Stimulated activated CD4-positive, alpha-beta T cell treated with anti-CD3 and anti-CD28 coated beads, Interleukin-2, amount 100 ng/mL, for 48 hours (primary cell): Measurements from ENCODE around the gene TBC1D7.

Experiments used
- DNase-seq, 2 donors: peaks; one replicate each; pipeline ENCODE4 v3.0.0-alpha.2; 2020

Gene TBC1D7

DNA sequence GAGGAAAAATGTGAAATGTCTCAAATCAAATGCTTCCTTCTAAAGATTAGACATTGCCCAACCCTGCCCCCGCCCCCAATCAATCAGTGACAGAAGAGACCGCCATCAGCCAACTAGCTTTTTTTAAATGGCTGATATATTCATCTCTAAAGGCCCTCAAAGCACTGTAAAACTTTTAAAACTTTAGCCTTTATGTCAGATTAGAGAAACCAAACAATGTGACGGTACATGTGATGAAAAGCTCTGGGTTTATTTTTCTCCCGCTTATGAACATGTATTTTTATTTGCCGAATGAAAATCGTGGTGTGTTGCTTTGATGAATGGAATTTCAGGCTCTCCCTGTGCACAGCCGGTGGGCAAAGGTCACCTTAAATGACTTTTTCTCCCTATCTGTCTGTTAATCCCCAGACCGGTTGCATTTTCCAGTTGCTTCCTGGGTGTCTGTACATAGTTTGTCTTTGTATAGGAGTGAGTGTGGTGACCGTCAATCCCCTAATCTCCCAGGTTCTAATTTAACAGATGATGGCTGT lies 38.5 kb downstream of the TBC1D7 start:
- DNase-seq, result no peak

DNA sequence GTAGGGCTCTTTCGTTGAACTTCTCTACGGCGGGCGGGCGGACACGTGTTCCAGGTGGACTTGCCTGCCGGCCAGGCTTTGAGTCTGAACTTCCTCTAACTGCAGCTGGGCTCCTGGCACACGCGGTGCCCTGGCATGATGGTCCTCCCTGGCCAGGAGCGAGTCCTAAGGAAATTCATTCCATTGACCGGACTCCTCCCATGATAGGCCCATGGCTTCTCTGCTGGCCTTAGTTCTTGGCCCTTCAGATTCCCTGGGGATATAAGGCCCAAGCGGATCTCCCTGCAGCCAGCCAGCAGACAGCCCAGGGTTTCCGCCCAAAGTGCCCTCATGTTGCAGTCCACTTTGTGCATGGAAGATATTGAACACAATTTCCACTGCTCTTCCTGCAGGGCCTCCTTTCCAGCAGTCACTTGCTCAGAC lies 39.4 kb downstream of the TBC1D7 start:
- DNase-seq, result no peak

DNA sequence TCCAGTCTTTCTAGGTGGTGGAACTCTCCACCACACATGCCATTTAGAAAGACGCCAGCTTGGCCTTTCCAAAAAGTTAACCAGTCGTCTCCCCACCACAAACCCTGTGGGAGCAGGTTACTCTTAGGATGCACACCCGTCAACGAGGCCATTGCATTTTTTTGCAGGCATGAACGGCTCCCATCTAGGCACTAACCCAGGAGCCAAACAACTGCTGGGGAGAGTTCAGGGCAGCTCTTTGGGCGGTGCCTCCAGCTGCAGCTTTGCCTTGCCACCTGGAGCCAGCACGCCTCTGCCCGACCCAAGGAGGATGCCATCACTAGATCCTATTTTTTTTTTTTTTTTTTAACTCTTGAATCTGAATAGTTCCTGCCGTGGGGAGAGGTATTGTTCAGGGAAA lies 39.9 kb downstream of the TBC1D7 start:
- DNase-seq, result no peak

DNA sequence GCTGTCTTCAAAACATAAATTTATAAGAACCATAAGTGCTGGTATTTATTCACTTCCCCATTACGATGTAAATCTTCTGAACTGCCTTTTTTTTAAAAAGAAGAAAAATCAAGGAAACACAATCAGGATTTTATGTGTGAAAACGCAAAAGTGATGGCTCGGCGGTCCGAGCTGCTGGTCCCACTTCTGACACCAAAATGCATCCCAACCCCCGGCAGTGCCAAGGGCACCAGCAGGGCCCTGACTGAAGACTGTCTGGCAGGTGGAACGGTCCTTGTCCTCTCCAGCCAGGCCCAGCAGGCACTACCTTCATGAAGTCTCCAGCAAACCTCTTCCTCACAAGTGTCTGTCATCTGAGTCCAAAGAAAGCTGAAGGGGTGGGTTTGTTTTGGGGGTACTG lies 41.2 kb downstream of the TBC1D7 start:
- DNase-seq, result no peak

DNA sequence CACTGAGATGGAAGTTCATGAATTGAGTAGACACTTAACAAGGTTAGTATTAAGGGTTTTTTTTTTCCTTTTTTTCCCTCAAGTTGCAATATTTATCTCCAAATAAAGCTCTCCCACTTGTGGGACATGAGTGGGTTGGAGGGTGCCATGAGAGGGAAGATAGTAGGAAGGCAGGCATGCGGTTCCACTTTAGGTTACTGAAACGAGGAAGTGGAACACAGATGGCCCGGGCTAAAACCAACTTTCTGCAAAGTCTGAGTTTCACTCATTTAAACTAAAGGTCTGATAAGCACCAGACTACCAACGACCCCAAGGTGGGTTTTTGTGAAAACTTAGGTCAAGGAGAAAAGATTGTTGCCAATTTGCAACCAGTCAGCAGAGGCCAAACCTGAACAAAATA lies 42.2 kb downstream of the TBC1D7 start:
- DNase-seq, result no peak

DNA sequence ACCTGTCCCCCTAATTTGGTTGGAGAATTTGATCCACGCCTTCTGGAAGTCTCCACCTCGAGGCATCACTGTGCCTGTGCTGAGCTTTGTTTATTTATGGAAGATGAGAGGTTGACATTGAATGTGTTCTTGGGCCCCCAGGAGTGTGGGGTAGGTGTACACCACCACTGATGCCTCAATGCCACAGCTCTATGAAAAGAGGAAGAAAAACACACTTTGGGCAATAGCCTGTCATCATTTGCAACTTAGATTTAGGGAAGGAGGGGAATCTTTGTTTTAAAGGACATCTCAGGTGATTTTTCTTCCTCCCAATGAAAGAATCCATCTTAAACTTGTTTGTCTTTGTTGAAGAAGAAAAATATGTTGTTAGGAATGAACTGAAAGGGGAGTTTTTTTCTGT lies 42.6 kb downstream of the TBC1D7 start:
- DNase-seq, result no peak

DNA sequence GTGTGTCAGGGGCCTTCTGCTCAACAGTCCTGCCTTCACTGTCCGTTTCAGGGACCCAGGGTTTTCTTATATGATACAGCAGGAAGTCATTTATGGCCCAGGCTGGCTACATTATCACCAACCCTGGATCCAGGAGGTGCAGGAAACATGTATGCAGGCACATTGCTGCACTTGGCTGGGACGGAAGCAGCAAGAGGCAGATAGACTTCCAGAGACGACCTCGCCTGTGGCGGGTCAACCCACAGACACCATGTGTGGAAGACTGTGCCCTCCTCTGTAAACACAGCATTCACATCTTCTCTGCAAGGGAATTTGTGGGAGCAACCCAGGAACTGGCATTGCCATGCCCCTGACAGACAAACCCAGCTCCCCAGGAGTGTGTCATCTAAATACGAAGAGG lies 43.7 kb downstream of the TBC1D7 start:
- DNase-seq, result no peak

DNA sequence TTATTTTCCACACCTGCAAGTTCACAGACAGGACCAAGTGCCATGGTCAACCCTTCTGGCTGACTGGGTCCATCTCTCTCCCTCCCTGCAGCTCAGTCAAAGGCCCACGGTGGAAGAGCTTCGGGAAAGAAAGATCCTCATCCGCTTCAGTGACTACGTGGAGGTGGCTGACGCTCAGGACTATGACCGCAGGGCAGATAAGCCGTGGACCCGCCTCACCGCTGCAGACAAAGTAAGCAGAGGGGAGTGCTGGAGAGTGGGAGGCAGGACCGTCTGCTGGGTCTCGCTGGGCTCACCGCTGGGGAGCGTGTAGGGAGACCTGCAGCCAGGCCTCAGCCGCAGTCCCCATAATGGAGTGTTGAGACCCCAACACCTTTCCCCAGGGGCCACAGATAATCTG lies 45.0 kb downstream of the TBC1D7 start:
- no peak for DNase-seq

DNA sequence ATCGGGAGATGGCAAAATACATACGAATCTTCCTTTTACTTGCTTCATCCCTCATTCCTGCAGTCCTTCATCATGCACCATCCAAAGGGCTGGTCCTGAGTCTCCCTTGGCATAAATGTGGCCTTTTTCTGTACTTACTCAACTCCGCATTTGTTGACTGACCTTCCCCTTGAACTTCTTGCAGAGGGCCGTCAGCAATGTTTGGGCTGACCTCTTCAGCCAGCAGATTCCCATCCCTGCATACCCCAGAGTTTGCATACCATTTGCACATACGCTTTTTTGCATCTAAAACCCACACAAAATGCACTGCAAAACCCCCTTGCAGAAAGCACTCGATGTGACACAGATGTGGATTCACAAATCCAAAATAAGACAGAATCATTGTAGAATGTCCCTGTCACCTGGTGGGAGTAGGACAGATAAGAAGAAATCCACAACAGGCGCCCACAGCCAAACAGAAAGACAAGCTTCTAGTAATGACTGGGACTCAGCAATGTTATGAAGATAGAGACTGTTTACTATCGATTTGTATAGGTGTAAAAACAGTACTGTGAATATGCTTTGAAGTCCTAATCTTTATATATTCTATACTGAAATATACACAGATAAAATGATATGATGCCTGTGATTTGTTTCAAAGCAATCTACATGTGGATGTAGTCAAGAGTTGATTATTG lies 45.8 kb downstream of the TBC1D7 start:
- no peak for DNase-seq

DNA sequence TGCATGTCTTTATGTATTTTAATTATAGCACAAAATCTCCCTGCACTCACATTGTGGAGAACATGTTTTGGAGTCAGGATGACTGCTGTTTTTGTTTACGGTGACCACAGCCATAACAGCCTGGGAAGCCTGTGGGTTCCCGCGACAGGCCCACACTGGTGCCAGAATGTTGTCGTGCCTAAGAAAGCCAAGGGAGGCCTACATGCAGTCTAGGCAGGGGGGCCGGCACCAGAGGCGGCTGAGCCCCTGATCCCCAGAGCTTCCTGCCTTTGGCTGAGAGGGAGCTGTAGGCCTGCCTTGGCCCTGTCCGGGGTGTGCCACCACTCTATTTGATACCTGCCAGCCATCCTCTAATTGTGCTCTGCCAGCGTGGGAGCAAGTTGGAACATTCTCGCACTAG lies 46.7 kb downstream of the TBC1D7 start:
- no peak for DNase-seq

DNA sequence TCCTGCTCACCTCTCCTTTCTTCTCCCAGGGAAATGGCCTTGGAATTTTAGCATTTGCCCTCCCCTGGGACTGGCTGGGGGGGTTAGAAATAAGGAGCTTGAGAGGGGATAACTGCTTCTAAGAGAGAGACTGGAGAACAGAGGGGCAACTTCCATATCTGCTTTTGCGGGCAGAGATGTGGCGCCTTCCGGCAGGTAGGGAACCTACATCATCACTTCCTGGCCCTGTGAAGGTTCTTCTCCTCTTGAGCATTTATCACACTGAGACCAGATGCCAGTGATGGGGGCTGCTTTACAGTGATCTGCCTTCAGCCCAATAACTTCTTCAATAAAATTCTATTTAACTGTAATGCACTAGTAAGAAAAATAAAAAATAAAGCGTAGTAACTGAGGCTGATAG lies 48.1 kb downstream of the TBC1D7 start:
- DNase-seq, result no peak

DNA sequence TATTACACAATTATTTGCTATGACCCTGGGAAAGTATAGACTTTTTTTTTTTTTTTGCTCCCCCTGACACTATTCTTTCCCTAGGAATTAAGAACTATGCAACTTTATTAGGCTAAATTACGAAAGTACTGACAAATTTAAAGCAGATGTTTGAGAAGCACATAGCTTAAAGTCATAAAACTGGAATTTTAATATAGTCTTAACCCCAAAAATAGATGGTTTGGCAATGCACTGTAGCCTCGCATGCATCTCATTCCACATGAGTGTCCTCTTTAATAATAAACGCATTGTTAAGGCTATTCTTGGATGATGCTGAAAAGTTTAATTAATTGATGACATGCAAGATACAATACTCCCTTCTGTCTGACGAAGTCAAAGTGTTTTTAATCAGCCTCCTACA lies 49.3 kb downstream of the TBC1D7 start:
- DNase-seq, result no peak

DNA sequence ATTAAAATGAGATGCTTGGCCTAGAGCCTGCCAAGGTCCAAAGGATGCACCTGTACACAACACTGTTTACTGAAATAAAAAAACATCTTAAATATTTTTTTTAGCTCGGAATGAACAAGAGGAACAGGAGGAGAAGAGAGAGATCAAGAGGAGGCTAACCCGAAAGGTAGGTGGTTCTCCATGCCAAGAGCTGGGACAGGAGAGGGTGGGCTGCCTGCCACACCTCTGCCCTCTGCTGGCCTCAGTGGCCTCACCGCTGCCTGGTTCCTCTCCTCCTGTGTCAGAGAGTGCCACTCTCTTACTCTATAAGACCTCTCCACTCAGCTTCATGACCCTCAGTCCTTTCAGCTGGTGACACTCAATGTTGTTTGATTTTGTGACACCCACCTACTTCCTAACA lies 50.2 kb downstream of the TBC1D7 start:
- DNase-seq, result no peak

DNA sequence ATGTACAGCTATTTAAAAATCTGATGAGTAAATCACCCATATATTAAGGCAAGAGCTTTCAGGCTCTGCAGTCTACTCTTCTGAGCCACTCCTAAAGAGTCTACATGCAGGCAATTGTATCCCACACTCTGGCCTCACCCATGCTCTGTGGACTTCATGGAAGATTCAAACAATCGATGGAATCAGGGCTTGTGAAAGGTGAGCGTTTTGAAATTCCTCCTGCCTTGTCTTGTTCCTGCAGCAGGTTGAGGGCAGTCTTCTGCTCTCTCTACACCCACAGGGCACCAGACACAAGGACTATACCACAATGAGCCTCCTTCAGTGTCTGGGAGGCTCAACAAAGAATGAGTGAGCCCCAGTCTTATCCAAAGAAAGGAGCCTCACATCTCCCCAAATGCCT lies 51.1 kb downstream of the TBC1D7 start:
- DNase-seq, result no peak

DNA sequence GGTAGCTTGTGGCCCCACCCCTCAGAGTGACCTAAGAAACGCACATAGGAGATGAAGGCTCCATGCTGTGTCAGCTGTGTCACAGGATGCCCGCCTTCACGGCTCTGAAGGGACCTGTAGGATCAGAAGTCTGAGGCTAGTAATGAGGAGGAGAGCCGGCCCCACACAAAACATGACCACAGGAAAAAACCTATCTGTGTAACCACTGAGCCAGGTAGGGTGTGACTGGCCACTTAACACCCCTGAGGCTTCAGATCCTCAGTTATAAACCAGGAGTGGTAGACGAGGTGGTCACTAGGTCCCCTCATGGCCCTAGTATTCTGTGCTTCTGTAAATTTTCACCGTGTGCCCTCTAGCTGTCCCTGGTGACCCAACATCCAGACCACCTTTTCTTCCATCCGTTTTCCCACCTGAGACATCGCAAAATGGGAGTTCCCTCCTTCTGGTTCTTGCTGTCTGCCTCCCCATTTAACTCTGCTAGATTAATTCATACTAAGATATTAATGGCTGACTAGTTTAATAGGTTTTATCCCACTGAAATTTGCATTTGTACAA lies 52.8 kb downstream of the TBC1D7 start:
- DNase-seq, result no peak

DNA sequence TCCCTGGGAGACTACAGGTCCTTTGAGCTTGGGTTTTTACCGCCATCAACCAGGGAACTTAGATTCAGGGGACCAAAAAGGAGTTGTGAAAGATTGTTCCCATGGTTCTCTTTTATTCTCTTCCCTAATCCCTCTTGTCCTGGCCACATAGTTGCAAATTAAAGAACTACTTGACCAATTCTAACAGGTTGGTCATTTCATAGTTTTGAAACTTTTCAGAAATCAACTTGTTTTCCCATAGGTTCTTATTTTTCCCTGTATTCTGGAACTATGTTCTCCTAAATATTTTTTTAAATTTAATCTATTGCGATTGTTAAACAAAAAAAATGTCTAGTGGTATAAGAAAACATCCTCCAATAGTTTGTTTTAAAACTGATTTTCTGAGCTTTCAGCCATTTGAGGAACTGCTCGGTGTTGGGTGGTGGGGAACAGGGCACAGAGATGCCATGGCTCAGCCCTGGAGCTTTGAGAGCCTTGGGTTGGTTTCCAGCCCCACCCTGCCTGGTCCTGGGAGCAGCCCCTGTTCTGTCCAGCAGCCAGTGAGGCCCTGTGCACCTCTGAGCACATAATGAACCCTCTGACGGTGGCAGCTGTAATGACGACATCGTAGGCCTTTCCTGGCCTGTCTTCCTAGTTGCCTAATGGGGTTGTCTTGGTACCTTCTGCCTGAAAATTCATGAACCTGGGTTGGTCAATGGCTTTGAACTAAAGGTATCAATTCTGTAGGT lies 53.5 kb downstream of the TBC1D7 start:
- no peak for DNase-seq

DNA sequence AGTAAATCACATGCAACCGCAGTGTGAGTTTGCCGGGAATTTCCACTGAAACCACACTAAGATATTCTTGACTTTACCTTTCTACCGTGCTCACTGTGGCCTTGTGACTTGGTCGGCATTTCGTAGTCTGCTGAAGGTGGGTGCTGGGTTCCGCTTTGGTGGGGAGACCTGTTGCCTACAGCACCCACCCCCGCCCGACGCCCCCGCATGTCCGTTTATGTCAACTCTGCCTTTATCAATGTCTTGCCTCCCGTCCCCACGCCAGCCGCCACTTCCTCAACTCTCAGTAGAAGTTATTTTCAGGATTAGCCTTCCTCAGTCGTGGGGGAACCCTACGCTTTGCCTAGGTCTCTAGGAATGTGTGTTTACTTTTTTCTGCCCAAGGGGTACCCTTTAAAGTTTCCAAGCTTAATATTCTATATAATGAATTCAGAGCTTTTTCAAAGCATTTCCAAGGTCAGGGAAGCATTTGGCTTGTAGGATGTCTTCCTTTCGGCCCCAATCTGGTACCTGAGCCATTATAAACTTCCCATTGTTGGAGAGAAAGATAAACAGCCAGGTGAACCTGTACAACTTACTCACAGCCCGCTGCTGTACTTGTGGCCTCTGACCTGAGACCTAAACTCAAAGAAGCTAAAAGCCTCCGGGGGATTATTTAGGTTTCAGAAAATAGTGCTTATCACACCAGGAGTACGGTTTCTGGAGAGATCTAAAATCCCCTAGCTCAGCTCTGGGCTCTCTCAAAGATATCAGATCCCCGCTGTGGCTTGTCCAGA lies 54.2 kb downstream of the TBC1D7 start:
- peak; percentile 35 to 39 for DNase-seq

DNA sequence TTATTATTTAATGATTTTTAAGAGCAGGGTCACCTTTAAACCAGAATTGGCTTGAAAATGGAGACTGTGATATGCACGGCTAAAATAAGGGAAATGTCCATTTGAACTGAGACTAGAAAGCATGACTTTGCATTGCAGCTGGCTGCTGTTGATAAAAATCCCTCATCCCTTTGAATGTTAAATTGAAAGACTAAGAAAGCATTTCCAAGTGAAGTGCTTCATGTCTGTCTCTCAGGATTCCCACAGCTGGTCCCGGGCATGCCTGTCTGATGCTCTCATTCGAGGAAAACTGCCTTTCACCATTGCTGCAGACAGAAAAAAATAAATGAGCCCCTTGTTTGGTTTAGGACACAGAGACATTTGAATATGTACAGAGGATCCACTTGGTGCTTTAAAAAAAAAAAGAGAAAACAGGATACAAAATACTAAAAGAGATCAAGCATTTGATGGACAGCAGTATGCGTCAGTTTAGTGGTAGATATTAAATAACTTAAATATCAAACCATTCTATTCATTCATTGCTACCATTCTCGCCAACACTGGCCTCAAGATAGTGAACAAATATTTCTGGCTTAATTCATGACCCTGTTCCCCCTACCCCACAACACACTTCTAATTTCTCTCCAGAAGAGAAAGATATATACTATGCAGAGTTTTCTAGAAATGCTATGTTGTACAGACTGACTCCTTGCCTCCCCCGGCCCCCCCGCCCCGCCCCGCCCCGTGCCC lies 55.0 kb downstream of the TBC1D7 start:
- no peak for DNase-seq

DNA sequence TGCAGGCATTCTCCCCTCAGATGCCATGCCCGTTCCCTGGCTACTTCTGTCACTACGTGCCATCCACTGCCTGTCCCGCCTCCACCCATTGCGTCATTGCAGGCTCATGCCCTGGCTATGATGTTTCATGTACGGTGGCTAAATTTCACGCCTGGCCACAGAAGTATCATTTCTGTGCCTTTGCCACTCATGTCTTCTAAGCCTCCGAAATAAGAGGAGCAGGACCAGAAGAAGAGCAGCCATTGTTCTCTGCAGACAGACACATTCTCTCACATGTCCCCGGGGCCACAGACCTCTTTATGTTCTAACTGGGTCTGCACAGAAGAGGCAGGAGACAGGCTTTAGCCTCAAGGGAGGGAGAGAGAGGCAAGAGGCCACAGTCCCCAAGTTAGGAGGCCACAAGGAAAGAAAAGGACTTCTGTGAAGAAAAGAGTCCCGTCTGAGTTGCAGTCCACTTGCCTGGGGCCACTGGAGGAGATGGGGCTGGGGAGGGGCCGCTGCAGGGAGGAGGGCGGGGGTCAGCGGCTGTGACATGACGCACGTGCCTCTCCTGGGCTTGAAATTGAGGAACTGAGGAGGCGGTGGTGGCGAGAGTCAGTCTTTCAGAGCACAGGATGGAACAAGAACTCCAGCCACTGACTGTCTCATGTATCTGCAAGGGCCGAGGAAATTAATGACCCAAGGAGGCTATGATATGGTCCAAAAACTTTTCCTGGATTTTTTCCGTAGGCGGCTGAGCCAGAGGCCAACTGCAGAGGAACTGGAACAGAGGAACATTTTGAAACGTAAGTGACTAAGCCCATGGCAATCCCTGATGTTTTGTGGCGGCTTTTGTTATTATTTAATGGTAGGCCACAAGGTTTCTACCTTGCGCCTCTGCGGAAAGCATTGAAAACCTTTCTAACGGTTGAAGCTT lies 55.9 kb downstream of the TBC1D7 start:
- DNase-seq, result no peak

DNA sequence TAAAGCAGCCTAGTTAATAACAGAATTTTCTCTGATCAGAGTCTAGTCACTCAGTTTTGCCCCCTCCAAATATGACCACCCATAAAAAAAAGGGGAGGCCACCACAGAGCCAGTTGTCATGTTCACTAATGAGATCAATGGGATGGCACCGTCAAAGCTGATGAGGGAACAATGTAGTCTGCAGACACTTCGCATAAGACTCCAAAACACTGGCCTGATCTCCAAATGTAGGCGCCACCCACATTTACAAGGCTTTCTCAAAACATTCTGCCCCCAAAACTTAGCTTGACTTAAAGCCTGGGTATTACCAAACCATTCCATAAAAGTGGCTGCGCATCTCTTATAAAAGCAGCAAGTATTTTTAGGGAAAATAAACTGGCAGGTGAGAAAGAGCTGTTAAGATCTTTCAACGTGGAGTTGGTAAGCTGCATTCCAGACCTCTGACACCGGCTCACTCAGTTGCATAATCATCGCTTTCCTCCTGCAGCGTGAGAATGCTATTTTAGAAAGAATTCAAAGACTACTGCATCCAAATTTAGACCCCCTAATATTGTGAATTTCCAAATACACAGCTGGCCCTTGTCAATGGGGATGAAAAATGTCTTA lies 59.3 kb downstream of the TBC1D7 start:
- DNase-seq, result no peak

DNA sequence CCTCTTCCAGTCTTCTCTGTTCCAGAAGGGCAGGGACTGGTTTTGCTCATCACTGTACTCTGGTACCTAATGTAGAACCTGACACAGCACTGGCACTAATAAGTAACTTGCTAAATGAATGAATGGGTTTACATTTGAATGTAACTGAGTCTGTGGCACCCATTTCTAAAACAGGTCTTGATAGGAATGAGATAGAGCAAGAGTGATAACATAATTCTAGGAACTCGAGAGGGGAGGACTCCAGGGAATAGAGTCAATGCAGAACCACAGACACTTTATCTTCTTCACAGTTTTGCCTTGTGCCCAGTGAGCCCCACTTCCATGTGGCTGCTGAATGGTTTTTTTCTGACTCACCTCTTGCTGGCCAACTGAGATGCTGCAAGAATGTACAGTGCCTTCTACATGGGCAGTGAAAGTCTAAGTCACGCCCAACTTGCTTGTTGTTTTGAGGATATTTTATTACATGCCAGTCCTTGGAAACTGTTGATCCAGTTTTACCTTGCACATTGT lies 61.1 kb downstream of the TBC1D7 start:
- no peak for DNase-seq
